ENCODE measurements around the gene DVL1.

The DVL1 gene

DNA sequence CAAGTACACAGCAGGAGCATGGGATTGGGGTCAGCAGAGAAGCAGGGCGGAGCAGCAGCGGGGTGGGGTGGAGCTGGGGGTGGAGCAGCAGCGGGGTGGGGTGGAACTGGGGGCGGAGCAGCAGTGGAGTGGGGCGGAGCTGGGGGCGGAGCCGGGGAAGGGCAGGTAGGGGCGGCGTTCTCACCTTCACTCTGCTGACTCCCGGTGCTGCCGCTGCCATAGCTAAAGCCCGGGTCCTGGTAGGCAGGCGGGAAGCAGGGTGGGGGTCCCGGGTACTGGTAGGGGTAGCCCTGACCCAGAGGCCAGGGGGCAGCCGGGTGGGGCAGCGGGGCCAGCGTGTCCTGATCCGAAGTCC, 11.4 kb downstream of the DVL1 start:
- no peak for DNase-seq

DNA sequence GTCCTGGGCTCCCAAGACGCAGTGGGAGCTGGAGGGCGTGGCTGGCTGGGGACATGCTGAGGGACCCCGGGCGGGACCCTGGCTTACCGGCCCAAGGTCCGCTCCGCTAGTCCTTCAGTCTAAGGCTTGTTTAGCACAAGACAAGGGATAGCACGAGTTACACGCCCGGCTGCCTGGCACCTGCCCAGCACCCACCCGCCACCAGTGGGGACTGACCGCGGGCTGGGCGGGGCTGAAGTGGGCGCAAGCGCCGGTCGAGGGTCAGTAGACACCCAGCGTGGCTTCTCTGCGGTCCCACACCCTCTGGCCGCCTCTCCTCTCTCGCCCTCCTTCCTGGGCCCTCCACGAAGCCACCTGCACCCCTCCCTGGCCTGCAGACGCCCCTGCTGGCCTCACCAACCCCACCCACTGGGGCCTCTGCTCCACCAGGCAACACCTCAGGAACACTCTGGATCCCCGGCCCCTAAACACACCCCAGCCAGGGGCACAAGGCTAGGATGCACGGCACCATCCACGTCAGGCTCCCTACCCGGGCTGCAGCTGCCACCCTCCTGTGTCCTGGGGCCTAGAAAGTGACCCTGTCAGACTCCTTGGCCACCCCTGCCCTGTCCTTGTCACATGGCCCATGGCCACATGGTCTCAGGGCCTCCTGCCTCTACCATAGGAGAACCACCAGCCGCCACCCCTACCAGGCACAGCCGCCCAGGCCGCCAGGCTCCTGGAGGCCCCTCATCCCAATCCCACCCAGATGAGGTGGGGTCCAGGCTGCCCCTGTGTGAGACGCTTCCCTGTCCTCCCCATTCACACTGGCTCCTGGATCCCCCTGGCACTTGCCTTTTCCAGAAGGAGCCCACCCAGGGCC, 12.1 kb downstream of the DVL1 start:
- no peak for DNase-seq

DNA sequence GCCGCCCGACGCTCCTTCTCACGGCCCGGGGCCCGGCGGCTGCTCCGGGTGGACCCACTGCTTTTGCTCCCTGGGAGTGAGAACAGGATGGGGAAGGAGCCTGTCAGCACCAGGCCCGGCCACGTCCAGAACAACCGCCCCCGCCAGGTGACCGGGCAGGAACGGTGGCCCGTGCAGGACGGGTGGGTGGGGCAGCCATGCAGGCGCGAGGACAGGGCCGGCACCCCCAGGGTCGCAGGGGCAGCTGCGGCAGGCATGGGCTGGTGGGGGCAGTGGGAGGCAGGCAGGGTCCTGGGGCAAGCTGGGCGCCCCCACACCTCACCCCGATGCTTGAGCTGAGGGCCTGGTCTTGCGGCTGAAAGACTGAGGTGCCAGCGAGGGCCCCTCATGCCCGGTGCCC, 12.8 kb downstream of the DVL1 start:
- DNase-seq, result no peak

DNA sequence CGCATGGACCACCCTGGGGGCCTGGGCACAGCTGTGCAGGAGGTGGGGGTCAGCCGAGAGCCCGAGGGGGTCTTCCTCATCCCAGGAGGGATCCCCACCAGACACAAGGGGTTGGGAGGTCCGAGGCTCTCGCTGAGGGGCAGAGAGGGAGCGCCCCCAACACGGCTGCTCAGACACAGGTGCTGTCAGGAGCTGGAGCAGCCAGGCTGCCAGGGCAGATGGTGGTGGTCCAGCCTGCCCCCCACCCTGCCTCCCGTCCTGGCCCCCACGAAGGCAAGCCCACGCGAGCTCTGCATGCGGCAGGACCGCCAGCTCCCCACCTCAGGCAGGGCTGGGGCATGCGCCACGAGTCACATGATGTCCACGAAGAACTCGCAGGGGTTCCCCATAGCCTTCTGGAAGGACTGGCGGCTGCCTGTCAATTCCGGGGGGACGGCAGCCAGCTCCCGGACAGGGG, 13.4 kb downstream of the DVL1 start:
- no peak for DNase-seq

DNA sequence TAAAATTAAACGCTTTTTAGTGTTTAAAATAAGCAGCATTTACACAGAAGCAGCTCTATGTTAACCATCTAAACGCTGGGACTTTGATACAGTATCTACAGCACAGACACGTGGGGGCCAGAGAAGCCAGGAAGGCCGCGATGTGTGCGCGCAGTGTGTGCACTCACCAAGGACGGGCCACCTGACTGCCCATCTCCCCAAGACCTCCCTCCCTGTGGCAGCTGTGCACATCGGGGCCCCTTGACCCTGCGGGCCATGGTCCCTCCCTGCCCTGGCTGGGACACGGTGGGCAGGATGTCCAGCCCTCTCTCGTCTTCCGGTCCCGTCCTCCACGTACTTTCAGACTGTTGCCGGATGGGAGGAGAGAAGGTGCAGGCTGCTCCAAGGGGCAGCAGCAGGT, 13.9 kb downstream of the DVL1 start:
- DNase-seq, result no peak

DNA sequence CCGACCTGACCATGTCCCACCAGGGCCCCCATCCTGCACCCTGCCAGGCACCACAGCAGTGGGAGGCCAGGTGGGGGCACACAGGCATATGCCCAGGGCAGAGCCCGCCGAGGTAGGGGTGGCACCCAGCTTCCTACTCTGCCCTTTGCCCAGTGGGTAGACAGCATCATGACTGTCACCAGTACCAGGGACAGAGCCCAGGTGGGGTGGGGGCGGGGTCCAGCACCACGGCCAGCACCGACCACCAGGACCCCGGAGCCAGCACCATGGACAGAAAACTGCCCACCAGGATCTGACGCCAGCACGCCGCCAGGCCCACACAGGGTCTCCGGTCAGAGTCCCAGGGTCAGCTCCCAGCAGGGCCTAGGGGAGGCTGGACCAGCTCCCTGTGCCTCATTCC, 14.4 kb downstream of the DVL1 start:
- no peak for DNase-seq

DNA sequence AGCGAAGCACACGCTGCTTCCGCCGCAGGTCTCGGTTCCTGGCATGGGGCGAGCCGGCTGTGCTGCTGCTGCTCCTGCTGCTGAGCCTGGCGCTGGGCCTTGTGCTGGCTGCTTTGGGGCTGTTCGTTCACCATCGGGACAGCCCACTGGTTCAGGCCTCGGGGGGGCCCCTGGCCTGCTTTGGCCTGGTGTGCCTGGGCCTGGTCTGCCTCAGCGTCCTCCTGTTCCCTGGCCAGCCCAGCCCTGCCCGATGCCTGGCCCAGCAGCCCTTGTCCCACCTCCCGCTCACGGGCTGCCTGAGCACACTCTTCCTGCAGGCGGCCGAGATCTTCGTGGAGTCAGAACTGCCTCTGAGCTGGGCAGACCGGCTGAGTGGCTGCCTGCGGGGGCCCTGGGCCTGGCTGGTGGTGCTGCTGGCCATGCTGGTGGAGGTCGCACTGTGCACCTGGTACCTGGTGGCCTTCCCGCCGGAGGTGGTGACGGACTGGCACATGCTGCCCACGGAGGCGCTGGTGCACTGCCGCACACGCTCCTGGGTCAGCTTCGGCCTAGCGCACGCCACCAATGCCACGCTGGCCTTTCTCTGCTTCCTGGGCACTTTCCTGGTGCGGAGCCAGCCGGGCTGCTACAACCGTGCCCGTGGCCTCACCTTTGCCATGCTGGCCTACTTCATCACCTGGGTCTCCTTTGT, 15.5 kb downstream of the DVL1 start:
- no peak for DNase-seq

DNA sequence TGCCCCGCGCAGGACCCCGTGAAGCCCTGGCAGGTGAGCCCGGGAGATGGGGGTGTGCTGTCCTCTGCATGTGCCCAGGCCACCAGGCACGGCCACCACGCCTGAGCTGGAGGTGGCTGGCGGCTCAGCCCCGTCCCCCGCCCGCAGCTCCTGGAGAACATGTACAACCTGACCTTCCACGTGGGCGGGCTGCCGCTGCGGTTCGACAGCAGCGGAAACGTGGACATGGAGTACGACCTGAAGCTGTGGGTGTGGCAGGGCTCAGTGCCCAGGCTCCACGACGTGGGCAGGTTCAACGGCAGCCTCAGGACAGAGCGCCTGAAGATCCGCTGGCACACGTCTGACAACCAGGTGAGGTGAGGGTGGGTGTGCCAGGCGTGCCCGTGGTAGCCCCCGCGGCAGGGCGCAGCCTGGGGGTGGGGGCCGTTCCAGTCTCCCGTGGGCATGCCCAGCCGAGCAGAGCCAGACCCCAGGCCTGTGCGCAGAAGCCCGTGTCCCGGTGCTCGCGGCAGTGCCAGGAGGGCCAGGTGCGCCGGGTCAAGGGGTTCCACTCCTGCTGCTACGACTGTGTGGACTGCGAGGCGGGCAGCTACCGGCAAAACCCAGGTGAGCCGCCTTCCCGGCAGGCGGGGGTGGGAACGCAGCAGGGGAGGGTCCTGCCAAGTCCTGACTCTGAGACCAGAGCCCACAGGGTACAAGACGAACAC, 16.3 kb downstream of the DVL1 start:
- no peak for DNase-seq

DNA sequence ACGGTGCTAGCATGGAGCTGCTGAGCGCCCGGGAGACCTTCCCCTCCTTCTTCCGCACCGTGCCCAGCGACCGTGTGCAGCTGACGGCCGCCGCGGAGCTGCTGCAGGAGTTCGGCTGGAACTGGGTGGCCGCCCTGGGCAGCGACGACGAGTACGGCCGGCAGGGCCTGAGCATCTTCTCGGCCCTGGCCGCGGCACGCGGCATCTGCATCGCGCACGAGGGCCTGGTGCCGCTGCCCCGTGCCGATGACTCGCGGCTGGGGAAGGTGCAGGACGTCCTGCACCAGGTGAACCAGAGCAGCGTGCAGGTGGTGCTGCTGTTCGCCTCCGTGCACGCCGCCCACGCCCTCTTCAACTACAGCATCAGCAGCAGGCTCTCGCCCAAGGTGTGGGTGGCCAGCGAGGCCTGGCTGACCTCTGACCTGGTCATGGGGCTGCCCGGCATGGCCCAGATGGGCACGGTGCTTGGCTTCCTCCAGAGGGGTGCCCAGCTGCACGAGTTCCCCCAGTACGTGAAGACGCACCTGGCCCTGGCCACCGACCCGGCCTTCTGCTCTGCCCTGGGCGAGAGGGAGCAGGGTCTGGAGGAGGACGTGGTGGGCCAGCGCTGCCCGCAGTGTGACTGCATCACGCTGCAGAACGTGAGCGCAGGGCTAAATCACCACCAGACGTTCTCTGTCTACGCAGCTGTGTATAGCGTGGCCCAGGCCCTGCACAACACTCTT, 17.0 kb downstream of the DVL1 start:
- DNase-seq, result no peak

DNA sequence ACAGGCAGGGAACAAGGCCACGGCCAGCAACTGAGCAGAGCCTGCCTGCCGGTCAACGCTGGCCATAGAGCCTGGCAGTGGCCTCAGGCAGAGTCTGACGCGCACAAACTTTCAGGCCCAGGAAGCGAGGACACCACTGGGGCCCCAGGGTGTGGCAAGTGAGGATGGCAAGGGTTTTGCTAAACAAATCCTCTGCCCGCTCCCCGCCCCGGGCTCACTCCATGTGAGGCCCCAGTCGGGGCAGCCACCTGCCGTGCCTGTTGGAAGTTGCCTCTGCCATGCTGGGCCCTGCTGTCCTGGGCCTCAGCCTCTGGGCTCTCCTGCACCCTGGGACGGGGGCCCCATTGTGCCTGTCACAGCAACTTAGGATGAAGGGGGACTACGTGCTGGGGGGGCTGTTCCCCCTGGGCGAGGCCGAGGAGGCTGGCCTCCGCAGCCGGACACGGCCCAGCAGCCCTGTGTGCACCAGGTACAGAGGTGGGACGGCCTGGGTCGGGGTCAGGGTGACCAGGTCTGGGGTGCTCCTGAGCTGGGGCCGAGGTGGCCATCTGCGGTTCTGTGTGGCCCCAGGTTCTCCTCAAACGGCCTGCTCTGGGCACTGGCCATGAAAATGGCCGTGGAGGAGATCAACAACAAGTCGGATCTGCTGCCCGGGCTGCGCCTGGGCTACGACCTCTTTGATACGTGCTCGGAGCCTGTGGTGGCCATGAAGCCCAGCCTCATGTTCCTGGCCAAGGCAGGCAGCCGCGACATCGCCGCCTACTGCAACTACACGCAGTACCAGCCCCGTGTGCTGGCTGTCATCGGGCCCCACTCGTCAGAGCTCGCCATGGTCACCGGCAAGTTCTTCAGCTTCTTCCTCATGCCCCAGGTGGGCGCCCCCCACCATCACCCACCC, 17.9 kb downstream of the DVL1 start, which contains the start of gene TAS1R3:
Gene TAS1R3, plus strand, starts transcription at position 213 of the 898 bp plus-strand sequence. Its CDS starts 66 bp downstream, at position 279.
- DNase-seq, result no peak

DNA sequence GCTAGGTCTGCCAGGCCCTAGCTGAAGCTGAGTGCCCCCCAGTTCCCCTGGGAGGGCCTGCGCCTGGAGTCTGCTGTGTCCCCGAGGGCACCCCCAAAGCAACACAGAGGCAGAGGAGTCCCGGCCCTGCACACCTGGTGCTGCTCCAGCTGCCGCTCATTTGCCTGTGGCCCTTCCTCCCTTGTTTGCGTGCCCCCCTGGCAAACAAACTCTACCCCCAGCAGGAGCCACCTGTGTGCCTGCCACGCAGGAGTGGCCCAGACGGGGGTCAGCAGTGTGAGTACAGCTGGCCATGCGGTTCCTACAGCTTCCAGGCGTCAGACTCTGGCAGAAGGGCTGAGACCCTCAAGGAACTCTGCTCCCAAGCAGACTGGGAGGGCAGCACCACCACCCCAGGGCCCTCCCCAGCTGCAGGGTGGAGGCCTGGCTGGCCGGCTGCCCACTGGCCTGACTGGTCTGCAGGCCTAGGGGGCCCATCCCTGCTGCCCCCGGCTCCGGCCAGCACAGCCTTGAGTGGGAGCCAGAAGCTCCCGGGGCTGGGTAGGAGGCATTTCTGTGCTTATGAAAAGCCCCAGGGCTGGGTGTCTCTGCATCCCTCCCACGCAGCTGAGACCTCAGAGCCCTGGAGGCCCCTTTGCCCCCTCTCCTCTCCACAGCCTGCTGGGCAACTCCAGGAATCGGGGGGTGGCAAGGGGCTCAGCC, 18.7 kb downstream of the DVL1 start:
- DNase-seq, result no peak

DNA sequence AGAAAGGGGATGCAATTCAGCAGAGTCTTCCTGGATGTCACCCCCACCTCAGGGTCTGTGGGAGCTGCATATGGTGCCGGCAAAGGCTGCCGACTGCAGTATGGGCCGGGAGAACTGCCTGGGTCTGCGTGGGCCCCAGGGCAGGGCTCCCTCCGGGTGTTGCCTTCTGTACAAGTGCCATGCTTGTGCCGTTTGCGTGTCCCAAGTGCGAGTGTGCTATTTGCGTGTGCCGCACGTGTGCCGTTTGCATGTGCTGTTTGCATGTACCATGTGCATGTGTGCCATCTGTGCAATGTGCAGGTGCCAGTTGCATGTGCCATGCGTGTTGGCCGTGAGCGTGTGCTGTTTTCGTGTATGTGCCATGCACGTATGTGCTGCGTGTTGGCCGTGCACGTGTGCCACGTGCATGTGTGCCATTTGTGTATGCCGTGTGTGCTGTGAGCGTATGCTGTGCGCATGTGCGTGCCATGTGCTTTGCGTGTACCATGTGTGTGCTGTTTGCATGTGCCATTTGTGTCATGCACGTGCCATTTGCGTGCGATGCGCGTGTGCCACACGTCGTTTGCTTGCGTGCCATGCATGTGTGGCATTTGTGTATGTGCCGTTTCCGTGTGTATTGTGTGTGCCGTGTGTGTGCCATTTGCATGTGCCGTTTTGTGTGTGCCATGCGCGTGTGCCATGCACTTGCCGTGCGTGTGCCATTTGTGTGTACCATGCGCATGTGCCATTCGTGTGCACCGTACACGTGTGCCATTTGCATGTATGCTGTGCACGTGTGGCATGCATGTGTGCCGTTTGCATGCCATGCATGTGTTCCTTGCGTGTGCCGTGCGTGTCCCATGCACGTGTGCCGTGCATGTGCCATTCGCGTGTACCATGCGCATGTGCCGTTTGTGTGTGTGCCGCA, 19.7 kb downstream of the DVL1 start:
- no peak for DNase-seq

DNA sequence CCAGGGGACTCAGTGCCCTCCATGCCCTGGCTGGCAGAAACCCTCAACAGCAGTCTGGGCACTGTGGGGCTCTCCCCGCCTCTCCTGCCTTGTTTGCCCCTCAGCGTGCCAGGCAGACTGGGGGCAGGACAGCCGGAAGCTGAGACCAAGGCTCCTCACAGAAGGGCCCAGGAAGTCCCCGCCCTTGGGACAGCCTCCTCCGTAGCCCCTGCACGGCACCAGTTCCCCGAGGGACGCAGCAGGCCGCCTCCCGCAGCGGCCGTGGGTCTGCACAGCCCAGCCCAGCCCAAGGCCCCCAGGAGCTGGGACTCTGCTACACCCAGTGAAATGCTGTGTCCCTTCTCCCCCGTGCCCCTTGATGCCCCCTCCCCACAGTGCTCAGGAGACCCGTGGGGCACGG, 21.0 kb downstream of the DVL1 start:
- no peak for DNase-seq

DNA sequence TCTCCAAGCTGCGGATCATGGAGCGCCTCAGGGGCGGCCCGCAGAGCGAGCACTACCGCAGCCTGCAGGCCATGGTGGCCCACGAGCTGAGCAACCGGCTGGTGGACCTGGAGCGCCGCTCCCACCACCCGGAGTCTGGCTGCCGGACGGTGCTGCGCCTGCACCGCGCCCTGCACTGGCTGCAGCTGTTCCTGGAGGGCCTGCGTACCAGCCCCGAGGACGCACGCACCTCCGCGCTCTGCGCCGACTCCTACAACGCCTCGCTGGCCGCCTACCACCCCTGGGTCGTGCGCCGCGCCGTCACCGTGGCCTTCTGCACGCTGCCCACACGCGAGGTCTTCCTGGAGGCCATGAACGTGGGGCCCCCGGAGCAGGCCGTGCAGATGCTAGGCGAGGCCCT, 21.9 kb downstream of the DVL1 start:
- DNase-seq, result no peak

DNA sequence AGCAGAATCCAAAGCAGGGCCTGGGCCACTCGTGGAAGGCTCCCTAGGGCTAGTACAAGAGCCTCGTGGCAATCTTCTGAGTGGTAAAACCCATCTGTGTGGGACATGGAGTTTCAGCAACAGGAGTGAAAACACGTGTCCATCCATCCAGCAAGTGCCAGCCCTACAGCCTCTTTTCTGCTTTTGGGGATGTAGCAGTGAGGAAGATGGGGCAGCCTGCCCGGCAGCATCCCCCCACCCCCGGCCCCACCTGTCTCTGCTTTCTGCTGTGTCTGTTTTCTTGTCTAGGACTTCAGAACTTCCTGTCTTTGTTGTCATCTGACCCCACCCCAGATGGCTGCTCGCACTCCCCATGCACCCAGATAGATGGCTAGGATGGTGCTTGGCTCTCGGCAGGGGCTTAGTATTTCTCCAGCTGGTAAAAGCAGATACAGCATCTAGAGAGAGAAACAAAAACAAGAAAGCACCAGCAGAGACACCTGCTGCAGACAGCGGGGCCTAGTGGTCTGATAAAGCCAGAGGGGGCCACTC, 23.1 kb downstream of the DVL1 start:
- DNase-seq, result no peak

DNA sequence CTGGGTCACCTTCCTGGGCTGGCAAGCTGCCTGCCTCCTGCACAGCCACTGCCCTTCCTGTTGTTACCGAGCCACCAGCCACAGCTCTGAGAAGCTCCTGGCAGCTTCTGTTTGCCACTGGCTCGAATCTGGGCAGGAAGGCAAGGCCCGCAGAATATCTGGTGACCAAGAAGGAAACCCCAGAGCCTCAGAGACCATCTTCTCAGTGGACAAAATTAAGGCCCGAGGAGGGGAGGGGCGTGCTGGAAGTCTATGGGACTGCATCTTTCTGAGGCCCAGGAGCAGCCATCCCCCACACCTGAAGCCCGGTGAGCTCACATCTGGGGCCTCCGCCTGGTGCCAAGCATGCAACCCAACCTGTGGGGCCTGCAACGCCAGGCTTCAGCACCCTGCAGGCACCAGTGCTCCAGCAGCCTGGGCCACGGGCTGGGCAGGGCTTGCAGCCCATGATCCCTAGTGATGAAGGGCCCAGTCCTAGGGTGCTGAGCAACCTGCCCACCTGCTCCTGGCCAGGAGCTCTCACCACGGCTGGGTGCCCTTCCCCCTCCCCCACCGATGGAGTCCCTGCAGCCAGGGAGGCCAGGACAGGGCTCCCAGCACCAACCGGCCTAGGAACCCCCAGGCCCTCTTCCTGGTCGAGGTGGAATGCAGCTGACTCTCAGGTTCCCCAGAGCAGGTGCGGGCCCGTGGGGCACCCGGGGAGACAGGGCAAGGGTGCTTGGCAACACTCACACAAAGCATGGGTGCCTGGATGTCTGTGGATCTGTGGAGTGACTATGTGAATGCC, 23.7 kb downstream of the DVL1 start:
- DNase-seq, result no peak

DNA sequence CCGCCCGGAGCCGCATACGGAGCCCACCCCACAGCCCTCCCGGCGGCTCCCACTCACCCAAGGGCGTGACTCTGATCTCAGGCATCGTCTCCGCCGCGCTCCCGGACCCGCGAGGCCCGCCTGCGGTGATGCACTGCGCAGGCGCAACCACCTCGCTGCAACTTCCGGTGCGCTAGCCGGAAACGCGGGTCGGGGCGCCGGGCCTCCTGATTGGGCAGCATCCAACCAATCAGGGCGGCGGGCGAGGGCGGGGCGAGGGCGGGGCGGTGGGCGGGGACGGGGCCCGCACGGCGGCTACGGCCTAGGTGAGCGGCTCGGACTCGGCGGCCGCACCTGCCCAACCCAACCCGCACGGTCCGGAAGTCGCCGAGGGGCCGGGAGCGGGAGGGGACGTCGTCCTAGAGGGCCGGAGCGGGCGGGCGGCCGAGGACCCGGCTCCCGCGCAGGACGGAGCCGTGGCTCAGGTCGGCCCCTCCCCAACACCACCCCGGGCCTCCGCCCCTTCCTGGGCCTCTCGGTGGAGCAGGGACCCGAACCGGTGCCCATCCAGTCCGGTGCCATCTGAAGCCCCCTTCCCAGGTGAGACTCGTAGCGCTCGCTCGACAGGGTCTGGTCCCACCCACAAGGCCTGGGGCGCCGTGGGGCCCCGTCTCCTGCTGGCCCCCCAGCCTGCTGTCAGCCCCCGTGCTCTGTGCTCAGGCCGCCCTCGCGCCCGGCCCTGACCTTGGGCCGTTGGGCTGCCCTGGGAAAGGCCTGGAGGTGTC, 24.5 kb downstream of the DVL1 start, which contains the start of the genes CPTP and INTS11:
Gene CPTP, plus strand, starts transcription at position 279 of the 764 bp plus-strand sequence. CDS start 2,109 bp downstream, outside the sequence.
Gene INTS11, minus strand, starts transcription at position 137 of the 764 bp plus-strand sequence. Its CDS starts 52 bp downstream, at position 85.
- no peak for DNase-seq

DNA sequence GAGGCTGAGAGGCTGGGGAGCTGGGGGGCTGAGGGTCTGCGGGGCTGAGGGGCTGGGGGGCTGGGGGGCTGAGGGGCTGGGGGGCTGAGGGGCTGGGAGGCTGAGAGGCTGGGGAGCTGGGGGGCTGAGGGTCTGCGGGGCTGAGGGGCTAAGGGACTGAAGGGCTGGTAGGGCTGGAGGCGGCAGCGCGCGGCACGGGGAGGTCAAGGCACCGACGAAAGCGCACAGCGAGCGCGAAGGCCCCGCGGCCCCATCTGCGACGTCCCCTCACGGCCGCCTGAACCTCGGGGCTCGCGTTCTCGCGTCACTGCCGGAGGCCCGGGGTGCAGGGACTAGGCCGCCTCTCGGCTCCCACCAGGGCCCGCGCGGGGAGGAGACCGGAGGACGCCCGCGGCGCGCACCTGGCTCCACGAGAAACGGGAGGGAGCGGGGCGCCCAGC, 25.1 kb downstream of the DVL1 start:
- no peak for DNase-seq

Measured in NCI-H2029 treated with DMSO at 0.1 percent for 48 hours (cell line).